AG09319 (cell line): ENCODE data around the gene MGAT3.
"Not testable (repeated sequence)": the region's sequence is repeated elsewhere in the genome, so short reads cannot be mapped to it uniquely, and the experiment has no call there.

Experiments
- DNase-seq: peaks from one replicate; pipeline ENCODE4 v3.0.0-alpha.2; 2010; ENCODE audit warnings: low read depth; ENCODE audit errors: extremely low read depth
- TF ChIP-seq, protein P1 (sequence below): IDR thresholded peaks from 2 replicates; pipeline ENCODE4 v1.5.1; 2011; ENCODE audit warnings: low read depth, mild to moderate bottlenecking, inconsistent platforms, low read length, moderate library complexity

The MGAT3 gene, protein sequence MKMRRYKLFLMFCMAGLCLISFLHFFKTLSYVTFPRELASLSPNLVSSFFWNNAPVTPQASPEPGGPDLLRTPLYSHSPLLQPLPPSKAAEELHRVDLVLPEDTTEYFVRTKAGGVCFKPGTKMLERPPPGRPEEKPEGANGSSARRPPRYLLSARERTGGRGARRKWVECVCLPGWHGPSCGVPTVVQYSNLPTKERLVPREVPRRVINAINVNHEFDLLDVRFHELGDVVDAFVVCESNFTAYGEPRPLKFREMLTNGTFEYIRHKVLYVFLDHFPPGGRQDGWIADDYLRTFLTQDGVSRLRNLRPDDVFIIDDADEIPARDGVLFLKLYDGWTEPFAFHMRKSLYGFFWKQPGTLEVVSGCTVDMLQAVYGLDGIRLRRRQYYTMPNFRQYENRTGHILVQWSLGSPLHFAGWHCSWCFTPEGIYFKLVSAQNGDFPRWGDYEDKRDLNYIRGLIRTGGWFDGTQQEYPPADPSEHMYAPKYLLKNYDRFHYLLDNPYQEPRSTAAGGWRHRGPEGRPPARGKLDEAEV

DNA sequence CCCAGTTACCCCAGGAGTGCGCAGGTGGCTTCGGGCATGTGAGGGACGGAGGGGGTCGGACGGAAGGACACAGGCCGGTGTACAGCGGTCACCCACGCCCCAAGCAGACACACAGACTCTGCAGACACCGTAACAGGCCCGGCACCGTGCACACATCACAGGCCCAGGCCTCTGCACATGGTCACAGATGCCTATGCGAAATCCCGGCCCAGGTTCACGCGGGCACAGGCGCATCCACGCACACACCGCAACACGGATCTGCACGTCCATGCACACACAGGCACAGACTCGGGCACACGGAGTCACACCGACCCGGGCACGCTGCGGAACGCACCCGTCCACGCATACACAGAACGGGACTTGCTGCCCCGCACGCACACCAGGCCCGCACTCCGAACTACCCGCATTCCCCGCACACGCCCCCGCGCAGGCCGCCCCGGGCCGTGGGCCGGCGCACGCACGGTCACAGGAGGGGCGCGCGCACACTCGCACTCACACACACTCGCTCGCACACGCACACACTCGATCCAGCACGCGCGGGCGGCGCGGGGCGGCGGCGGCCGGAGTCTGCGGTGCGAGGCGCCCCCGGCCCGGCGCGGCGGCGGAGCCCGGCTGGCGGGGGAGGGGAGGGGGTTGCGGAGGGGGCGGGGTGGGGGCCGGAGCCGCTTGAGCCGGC, at the start of gene MGAT3:
MGAT3 (plus strand) TSS at position 491 of the 676 bp plus-strand sequence. CDS start 30,336 bp downstream, outside the sequence.
- no peak for DNase-seq
- TF ChIP-seq, protein P1, sequence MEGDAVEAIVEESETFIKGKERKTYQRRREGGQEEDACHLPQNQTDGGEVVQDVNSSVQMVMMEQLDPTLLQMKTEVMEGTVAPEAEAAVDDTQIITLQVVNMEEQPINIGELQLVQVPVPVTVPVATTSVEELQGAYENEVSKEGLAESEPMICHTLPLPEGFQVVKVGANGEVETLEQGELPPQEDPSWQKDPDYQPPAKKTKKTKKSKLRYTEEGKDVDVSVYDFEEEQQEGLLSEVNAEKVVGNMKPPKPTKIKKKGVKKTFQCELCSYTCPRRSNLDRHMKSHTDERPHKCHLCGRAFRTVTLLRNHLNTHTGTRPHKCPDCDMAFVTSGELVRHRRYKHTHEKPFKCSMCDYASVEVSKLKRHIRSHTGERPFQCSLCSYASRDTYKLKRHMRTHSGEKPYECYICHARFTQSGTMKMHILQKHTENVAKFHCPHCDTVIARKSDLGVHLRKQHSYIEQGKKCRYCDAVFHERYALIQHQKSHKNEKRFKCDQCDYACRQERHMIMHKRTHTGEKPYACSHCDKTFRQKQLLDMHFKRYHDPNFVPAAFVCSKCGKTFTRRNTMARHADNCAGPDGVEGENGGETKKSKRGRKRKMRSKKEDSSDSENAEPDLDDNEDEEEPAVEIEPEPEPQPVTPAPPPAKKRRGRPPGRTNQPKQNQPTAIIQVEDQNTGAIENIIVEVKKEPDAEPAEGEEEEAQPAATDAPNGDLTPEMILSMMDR = no peak

- DNase-seq = no peak
- TF ChIP-seq, protein P1 = no peak
These were observed 48.6 kb upstream of the MGAT3 start for GRCh38 chr22:39408173-39408572.

DNA sequence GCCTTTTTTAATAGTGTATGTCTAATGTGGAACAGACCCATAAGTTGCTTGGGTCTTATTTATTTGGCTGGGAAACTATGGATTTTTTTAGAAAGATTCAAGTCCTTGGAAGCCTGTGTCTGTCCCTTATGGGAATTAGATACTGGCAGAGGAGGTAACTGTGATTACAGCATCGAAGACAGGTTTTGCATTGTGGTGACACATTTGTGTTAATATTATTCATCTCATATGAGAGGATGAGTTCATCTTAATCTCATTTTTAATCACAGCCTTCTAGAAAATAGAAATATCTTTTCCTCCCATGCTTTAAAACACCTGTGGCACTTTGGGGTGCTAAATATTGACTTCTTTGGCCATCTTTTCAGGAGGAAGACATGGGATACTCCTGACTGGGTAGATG, 48.0 kb upstream of the MGAT3 start:
- no peak for DNase-seq
- TF ChIP-seq, protein P1 = no peak

- DNase-seq = no peak
- TF ChIP-seq, protein P1 = no peak
These were observed 47.2 kb upstream of the MGAT3 start for GRCh38 chr22:39409516-39410029.

- TF ChIP-seq, protein P1 = no peak
- DNase-seq = no peak
These were observed 46.5 kb upstream of the MGAT3 start for GRCh38 chr22:39410264-39410663.

GRCh38 chr22:39411828-39412365, 44.9 kb upstream of the MGAT3 start:
- not testable (repeated sequence) for DNase-seq

GRCh38 chr22:39413204-39413603, 43.6 kb upstream of the MGAT3 start:
- not testable (repeated sequence) for DNase-seq

- TF ChIP-seq, protein P1 = no peak
- no peak for DNase-seq
These were observed 42.4 kb upstream of the MGAT3 start for GRCh38 chr22:39414377-39414776.
